Umbilical cord (tissue), 2 donors: ENCODE measurements around the gene PFKP. TPM values are rescaled to one million over a fixed set of nuclear protein-coding genes. Genes with fewer than 3 reads are reported as not detected.
"Not testable (repeated sequence)": the region's sequence is repeated elsewhere in the genome, so short reads cannot be mapped to it uniquely, and the experiment has no call there.

Experiments used
- DNase-seq: peaks from one replicate; pipeline ENCODE4 v3.0.0-alpha.2; 2015; ENCODE audit warnings: low spot score
- total RNA-seq: library from RNA; depleted of rRNA; stranded (reverse); fragments of >200 nt; gene quantifications from one replicate; pipeline ENCODE4 v1.2.3, GENCODE V29; 2014; ENCODE audit warnings: low replicate concordance; ENCODE audit not compliant: insufficient read depth

PFKP gene
- total RNA-seq, 1 donor from 2014 or later = 174 TPM

GRCh38 chr10:3151889-3152565 is 84.7 kb downstream of the PFKP start:
- DNase-seq = no peak

- no peak for DNase-seq
Measured at GRCh38 chr10:3152566-3152935, 85.2 kb downstream of the PFKP start.

DNA sequence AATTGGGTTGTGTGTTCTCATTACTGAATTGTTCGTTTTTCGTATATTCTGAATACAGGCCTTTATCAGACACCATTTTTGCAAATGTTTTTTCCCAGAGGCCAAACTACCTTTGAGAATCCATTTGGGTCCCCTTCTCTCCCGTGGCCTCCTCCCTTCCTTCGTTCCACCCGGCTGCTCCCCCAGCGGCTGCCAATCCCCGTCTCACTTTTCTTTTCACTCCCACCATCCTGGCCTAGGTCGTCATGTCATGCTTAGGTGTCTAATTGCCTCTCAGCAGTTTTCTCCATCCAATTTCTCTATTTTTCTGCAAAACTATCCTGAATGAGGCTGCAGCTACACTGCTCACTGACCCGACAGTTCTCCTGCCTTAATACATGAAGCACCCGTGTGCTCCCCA is 87.3 kb downstream of the PFKP start:
- no peak for DNase-seq

GRCh38 chr10:3159152-3159551 is 91.8 kb downstream of the PFKP start:
- no peak for DNase-seq

GRCh38 chr10:3162533-3162932 is 95.2 kb downstream of the PFKP start:
- DNase-seq = no peak

DNA sequence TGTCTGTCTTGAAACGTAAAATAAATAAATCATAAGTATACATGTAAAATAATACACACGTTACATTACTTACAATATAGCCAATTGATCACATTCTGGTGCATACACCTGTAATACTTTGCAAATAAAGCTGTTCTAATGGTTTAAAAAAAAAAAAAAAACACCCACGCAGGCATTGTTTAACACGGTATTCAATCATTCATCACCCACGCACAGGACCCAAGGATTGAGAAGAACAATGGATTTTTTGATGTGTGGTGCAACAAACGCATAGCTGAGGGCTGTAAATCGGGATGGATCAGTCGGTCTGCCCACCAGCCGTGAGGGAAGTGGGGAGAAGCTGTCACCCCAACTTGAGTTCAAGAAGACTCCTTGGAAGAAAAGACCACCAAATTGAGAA is 96.5 kb downstream of the PFKP start:
- DNase-seq = no peak

DNA sequence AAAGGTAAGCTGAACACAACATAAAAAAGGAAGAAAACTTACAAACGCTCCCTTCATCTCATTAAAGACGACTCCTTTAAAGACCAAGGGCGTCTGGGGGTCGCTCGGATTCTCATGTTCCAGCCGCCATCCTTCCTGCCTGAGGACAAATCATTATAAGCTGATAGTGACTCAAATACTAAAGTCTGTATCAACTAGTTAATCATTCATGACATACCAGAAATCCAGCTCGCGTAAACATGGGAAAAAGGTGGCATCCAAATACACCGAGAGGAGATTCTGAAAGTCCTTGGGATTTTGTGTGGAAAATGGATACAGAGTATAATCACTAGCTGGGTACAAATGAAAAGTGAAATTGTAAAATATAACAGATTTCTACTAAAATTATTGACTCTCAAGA is 97.8 kb downstream of the PFKP start:
- DNase-seq = no peak

GRCh38 chr10:3166496-3167290 is 99.3 kb downstream of the PFKP start:
- no peak for DNase-seq

DNA sequence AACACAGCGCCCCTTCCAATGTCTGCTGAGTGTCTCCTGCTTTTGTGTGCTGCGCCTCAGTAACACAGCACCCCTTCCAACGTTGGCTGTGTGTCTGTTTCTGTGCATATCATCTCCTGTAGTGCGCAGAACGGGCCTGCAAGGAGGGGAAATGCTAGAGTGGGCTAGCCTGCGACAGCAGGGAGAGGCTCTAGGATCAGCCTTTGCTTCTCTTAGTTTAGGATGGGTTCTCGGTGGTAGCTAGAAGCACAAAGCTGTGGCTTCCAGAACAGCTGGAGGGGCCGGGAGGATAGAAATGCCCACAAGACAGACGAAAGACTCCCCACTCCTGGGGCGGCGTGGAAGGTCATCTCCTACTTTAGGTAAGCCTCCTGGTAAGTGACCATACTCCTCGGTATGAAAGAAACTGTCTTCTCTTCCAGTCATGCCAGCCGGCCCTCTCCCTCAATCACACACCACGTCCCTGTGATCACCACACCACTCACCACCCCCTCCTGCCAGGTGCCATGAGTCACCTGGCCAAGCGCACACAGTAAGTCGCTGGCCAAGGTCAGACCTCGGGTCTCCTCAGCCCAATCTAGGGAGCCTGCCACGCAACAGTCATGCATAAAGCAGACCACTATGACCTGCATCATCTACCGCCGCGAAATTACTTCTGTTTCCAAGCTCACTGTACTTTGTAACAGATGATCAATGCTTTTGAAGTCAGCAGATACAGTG is 100.4 kb downstream of the PFKP start:
- no peak for DNase-seq

GRCh38 chr10:3169271-3169670 is 101.9 kb downstream of the PFKP start:
- DNase-seq = no peak

DNA sequence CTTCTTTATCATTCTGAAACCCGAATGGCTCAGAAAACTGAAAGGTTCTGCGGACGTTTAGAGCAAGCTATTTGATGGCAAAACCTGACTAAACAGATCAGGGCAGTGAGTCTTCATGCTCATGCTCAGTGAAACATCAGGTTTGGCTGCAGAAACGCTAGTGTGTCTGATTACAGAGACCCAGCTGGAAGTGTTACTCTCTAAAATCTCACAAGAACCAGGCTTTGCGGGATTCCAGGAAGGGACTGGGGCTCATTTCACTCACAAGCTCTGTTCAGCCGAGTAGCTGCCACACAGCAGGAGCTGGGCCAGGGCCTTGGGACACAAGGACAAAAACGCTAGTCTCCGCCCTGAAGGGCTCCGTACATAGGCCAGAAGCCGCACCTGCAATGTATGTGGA is 102.3 kb downstream of the PFKP start:
- no peak for DNase-seq

GRCh38 chr10:3171488-3171887 is 104.1 kb downstream of the PFKP start:
- not testable (repeated sequence) for DNase-seq

GRCh38 chr10:3172081-3172445 is 104.7 kb downstream of the PFKP start:
- no peak for DNase-seq

GRCh38 chr10:3172446-3173170 is 105.3 kb downstream of the PFKP start, which contains the start of gene PITRM1:
Gene PITRM1 (minus strand): TSS chr10:3172782. CDS start chr10:3172772, 10 bp downstream.
- peak; percentile 99 for DNase-seq

GRCh38 chr10:3173171-3173878 is 106.0 kb downstream of the PFKP start:
- DNase-seq = no peak

DNA sequence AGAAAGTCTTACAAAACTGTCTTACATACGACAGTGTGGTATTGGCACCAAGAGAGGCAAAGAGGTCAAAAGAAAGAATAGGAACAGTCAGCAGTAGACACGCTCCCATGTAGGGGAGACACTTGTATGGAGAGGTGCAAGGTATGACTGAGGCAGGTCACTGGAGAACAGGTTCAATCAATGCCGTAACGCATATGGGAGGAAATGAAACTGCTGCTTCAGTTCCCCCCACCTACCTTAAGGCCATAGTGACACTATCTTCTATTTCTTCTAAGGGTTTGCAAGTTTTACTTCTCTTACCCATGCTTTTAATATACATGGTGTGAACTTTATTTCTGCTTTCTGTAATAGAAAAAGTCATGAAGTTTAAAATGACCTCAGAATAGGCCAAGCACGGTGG is 110.7 kb downstream of the PFKP start:
- DNase-seq = no peak

DNA sequence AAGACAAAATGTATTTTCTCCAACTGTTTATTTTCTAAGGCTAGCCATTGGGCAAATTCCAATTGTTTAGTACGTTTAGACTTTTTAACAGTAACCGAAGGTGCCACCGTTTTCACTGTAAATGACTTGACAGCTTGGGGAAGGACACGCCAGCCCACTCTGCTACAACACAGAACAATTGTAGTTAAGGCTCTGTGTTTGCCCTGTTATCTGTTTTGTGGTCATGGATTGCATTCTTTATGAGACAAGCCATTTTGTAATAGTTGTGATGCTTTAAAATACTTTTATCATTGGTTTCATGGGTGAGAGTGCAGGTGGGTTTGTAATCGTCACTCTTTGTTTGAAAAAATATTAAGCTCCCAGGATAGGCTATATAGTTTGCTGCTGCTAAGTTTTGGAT is 111.8 kb downstream of the PFKP start:
- DNase-seq = no peak

- no peak for DNase-seq
Measured at GRCh38 chr10:3180355-3181025, 113.1 kb downstream of the PFKP start.

- DNase-seq = no peak
Measured at GRCh38 chr10:3185386-3185785, 118.0 kb downstream of the PFKP start.

- DNase-seq = no peak
Measured at GRCh38 chr10:3186368-3186767, 119.0 kb downstream of the PFKP start.
